CD4-positive, alpha-beta T cell treated with Interleukin-15 for 4 hours (primary cell): ENCODE results near the gene GRIA2.

Source experiments
- DNase-seq: peaks from one replicate; pipeline ENCODE4 v3.0.0-alpha.2; 2020; ENCODE audit warnings: low spot score

The GRIA2 gene

GRCh38 chr4:157389741-157390140, 169.2 kb downstream of the GRIA2 start:
- no peak for DNase-seq

- no peak for DNase-seq
These were observed 184.5 kb downstream of the GRIA2 start for GRCh38 chr4:157405070-157405469.
